ENCODE results near the gene DDX11.
"Not testable (repeated sequence)": the region's sequence is repeated elsewhere in the genome, so short reads cannot be mapped to it uniquely, and the experiment has no call there.

DNA sequence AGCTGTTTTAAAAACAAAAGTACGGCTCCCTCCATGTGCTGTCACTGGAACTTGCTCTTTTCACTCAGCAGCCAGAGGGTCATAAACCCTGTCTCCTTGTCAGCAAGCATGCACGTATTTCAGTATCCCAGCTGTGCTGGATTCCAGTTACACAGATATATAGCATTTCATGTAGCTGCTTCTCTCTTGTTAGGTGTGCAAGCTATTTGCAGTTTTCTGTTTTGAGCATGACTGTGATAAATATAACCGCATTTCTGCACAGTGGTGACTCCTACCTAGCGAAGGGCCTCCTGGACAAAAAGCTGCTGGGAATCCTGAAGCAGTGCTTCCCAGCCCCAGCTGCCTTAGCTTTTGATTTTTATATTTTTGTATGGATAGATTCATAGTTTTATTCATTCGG lies 24.7 kb downstream of the DDX11 start:
- TF ChIP-seq, protein P1, sequence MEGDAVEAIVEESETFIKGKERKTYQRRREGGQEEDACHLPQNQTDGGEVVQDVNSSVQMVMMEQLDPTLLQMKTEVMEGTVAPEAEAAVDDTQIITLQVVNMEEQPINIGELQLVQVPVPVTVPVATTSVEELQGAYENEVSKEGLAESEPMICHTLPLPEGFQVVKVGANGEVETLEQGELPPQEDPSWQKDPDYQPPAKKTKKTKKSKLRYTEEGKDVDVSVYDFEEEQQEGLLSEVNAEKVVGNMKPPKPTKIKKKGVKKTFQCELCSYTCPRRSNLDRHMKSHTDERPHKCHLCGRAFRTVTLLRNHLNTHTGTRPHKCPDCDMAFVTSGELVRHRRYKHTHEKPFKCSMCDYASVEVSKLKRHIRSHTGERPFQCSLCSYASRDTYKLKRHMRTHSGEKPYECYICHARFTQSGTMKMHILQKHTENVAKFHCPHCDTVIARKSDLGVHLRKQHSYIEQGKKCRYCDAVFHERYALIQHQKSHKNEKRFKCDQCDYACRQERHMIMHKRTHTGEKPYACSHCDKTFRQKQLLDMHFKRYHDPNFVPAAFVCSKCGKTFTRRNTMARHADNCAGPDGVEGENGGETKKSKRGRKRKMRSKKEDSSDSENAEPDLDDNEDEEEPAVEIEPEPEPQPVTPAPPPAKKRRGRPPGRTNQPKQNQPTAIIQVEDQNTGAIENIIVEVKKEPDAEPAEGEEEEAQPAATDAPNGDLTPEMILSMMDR (conservative IDR thresholded peaks at IDR 0.05; ENCODE audit: low read depth, low read length): not testable (repeated sequence)
- TF ChIP-seq RAD21 (IDR thresholded peaks at IDR 0.05; ENCODE audit: low read length); POLR2A (IDR thresholded peaks at IDR 0.05; ENCODE audit: low read depth, low read length): not testable (repeated sequence)

All from IMR-90 (cell line).